ENCODE data around the gene ZNF442. TPM values are rescaled to one million over a fixed set of nuclear protein-coding genes. Genes with fewer than 3 reads are reported as not detected.
"Not testable (repeated sequence)": the region's sequence is repeated elsewhere in the genome, so short reads cannot be mapped to it uniquely, and the experiment has no call there.

Gene ZNF442
- total RNA-seq, 4 donors from 2014 or later = 0.96 to 2.2 TPM; not detected in 2

DNA sequence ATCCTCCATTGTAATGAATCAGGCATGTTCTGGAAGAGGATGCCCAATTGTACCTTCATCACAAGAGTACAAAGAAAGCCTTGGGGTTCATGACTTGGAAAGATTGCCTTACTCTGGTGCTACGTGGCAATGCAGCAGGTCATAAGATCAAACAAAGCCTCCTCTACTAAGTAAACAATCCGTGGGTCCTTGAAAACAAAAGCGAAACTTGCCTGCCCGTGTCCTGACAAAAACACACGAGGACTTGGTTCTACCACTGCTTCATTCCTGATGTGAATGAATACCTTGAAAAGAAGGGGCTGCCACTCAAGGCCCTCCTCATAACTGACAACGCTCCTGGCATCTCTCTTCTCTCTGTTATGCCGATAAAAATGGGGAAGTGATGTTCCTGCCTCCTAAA, 50.9 kb downstream of the ZNF442 start:
- peaks cover 0 to 11% of the 10 kb centered on the region in 2 donors for H3K9me3 ChIP-seq
- H3K4me3 ChIP-seq = no peak overlapping the region
- TF ChIP-seq POLR2AphosphoS5 (IDR thresholded peaks at IDR 0.05) = no peak
- TF ChIP-seq, protein P1, sequence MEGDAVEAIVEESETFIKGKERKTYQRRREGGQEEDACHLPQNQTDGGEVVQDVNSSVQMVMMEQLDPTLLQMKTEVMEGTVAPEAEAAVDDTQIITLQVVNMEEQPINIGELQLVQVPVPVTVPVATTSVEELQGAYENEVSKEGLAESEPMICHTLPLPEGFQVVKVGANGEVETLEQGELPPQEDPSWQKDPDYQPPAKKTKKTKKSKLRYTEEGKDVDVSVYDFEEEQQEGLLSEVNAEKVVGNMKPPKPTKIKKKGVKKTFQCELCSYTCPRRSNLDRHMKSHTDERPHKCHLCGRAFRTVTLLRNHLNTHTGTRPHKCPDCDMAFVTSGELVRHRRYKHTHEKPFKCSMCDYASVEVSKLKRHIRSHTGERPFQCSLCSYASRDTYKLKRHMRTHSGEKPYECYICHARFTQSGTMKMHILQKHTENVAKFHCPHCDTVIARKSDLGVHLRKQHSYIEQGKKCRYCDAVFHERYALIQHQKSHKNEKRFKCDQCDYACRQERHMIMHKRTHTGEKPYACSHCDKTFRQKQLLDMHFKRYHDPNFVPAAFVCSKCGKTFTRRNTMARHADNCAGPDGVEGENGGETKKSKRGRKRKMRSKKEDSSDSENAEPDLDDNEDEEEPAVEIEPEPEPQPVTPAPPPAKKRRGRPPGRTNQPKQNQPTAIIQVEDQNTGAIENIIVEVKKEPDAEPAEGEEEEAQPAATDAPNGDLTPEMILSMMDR (IDR thresholded peaks at IDR 0.05) = no peak
- TF ChIP-seq POLR2A (IDR thresholded peaks at IDR 0.05) = no peak
- no peak for TF ChIP-seq EP300 (IDR thresholded peaks at IDR 0.05; ENCODE audit: low read depth)
- DNase-seq = no peak
- H3K4me1 ChIP-seq = no peaks in the 10 kb centered on the region
- H3K27me3 ChIP-seq = no peaks in the 10 kb centered on the region
- WGBS, 2 donors (ENCODE audit: low coverage in 1 of 2) = 54 to 73% methylated on average over 3 to 7 of the region's 7 CpGs
- intact Hi-C loops (cut with DNase I; ENCODE audit: low total_unique reads) = no loop called here
- H3K27ac ChIP-seq = no peak overlapping the region
- in situ Hi-C loops (cut with MboI; ENCODE audit: low pct_ligation_motif_present in 1 of 4, low pct_unique_long_range_greater_than_20kb in 1 of 4, low sequenced_read_pairs in 3 of 4) = no loop called here
- H3K36me3 ChIP-seq = peaks cover 0 to 14% (median 6%) of the 10 kb centered on the region in 4 donors

DNA sequence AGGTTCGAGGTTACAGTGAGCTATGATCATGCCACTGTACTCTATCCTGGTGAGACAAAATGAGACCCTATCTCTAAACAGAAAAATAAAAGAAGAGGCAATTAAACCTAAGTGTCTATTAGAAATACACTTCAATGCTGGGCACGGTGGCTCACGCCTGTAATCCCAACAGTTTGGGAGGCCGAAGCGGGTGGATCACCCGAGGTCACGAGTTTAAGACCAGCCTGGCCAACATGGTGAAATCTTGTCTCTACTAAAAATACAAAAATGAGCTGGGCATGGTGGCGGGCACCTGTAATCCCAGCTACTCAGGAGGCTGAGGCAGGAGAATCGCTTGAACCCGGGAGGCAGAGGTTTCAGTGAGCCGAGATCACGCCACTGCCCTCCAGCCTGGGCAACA, 56.6 kb downstream of the ZNF442 start:
- H3K9me3 ChIP-seq; H3K36me3 ChIP-seq; H3K4me3 ChIP-seq; H3K27me3 ChIP-seq; H3K27ac ChIP-seq; intact Hi-C loops (cut with DNase I; ENCODE audit: low total_unique reads); in situ Hi-C loops (cut with MboI; ENCODE audit: low pct_ligation_motif_present in 1 of 4, low pct_unique_long_range_greater_than_20kb in 1 of 4, low sequenced_read_pairs in 3 of 4); H3K4me1 ChIP-seq; DNase-seq: not testable (repeated sequence)
- WGBS, 2 donors (ENCODE audit: low coverage in 1 of 2) = 93 to 96% methylated on average over 6 to 12 of the region's 12 CpGs

Small RNA genes lying within 50 kb of the gene (small RNA-seq; reads per million reads assigned to genes)
- gene RPS29P23 = 0 reads per million in 4 donors

Other genes with a start within 250 kb of the ZNF442 start
- 1 to 10 TPM in 3 of 4 donors, under 1 TPM in 1; 0.37 to 4.8 (median 2.9) TPM for gene ZNF20, start 225.3 kb downstream of the ZNF442 start, total RNA-seq
- gene ZNF625, start 208.9 kb downstream of the ZNF442 start, total RNA-seq = 1 to 10 TPM in 2 of 4 donors, under 1 TPM in 1, not detected in 1; 0.60 to 2.3 (median 2.2) TPM
- 10 to 100 TPM in 2 of 4 donors, 1 to 10 TPM in 2; 6.3 to 18.7 (median 9.1) TPM for gene ZNF136, start 202.6 kb downstream of the ZNF442 start, total RNA-seq
- 10 to 100 TPM in 3 of 4 donors, 1 to 10 TPM in 1; 7.5 to 44.4 (median 23.5) TPM for gene ZNF44, start 70.8 kb downstream of the ZNF442 start, total RNA-seq
- gene ZNF563, start 32.0 kb downstream of the ZNF442 start, total RNA-seq = 1 to 10 TPM; 1.2 to 6.5 (median 3.4) TPM
- gene ZNF799, start 35.6 kb upstream of the ZNF442 start, total RNA-seq = 1 to 10 TPM; 5.4 to 9.4 (median 7.9) TPM
- gene ZNF443, start 75.3 kb upstream of the ZNF442 start, total RNA-seq = 1 to 10 TPM; 1.8 to 8.1 (median 7.0) TPM
- 1 to 10 TPM; 1.1 to 4.1 (median 2.2) TPM for gene ZNF709, start 119.1 kb upstream of the ZNF442 start, total RNA-seq
- gene ZNF564, start 185.8 kb upstream of the ZNF442 start, total RNA-seq = 10 to 100 TPM; 16.4 to 25.6 (median 19.6) TPM
- 10 to 100 TPM in 2 of 4 donors, 1 to 10 TPM in 2; 6.7 to 54.9 (median 10.8) TPM for gene ZNF490, start 245.1 kb upstream of the ZNF442 start, total RNA-seq
- 10 to 100 TPM; 17.5 to 83.0 (median 24.9) TPM for gene ZNF791, start 245.2 kb upstream of the ZNF442 start, total RNA-seq